ENCODE results near the gene TJP1.

DNA sequence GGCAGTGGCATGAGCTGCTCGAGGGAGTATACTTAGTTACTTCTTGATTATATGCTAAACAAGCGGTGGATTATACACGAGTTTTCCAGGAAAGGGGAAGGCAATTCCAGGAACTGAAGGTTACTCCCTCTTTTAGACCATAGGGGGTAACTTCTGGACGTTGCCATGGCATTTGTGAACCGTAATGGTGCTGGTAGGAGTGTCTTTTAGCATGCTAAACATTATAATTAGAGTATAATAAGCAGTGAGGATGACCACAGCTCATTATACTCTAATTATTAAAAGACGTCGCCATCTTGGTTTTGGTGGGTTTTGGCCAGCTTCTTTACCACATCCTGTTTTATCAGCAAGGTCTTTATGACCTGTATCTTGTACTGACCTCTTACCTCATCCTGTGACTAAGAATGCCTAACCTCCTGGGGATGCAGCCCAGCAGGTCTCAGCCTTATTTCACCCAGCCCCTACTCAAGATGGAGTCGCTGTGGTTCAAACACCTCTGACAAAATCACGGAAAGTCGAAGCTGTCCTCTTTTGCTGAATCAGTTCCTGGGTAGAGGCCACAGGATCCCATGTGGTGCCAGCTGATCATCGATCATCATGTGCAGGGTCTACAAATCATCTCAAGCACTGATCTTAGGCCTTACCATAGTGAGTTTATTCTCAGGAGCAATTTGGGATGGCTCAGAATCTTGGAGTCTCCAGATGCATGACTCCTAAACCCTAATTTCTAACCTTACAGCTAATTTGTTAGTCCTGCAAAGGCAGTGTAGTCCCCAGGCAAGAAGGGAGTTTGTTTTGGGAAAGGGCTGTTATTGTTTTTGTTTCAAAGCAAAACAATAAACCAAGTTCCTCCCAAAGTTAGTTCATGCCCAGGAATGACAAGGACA is 149.1 kb downstream of the TJP1 start:
- TF ChIP-seq, protein P1, sequence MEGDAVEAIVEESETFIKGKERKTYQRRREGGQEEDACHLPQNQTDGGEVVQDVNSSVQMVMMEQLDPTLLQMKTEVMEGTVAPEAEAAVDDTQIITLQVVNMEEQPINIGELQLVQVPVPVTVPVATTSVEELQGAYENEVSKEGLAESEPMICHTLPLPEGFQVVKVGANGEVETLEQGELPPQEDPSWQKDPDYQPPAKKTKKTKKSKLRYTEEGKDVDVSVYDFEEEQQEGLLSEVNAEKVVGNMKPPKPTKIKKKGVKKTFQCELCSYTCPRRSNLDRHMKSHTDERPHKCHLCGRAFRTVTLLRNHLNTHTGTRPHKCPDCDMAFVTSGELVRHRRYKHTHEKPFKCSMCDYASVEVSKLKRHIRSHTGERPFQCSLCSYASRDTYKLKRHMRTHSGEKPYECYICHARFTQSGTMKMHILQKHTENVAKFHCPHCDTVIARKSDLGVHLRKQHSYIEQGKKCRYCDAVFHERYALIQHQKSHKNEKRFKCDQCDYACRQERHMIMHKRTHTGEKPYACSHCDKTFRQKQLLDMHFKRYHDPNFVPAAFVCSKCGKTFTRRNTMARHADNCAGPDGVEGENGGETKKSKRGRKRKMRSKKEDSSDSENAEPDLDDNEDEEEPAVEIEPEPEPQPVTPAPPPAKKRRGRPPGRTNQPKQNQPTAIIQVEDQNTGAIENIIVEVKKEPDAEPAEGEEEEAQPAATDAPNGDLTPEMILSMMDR (IDR thresholded peaks at IDR 0.05), result no peak
- TF ChIP-seq ZFX (IDR thresholded peaks at IDR 0.05; ENCODE audit: borderline replicate concordance), result no peak

Measured in 22Rv1 (cell line).